Measurements from ENCODE around the gene INF2.

DNA sequence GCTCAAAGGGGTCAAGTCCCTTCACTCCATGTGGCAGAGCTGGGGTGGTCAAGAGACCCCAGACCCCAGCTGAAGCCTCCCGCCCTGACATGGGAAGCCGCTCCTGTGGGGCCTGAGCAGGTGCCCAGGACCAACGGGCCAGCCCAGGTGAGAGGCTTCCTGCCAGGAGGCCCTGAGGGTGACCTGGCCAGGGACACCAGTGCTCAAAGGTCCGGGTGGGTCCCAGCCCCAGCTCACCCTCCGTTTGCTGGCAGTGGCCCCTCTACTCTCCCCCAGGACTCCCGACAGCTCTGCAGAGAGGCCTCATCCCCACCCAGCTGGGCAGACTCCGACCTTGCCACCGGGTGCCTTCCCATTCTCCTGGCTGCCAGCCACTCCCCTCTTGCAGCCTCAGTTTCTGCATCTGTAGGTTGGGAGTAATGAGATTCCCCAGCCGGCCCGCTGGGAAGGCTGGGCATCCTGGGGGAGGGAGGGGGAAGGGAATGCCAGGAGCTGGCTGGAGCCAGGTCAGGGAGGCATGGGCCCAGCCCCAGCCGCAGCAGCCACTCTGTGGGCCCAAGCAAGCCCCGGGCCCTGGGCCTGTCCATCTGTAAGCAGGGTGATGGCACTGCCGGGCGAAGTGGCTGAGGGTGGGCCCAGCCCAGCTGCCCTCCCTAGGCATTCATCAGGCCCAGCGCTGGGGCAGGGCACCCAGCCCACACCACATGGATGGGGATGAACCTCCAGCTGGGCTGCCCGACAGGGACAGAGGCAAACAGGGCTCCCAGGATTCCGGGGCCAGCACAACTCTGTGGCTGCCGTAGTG is 10.3 kb upstream of the INF2 start:
- TF ChIP-seq, protein P1, sequence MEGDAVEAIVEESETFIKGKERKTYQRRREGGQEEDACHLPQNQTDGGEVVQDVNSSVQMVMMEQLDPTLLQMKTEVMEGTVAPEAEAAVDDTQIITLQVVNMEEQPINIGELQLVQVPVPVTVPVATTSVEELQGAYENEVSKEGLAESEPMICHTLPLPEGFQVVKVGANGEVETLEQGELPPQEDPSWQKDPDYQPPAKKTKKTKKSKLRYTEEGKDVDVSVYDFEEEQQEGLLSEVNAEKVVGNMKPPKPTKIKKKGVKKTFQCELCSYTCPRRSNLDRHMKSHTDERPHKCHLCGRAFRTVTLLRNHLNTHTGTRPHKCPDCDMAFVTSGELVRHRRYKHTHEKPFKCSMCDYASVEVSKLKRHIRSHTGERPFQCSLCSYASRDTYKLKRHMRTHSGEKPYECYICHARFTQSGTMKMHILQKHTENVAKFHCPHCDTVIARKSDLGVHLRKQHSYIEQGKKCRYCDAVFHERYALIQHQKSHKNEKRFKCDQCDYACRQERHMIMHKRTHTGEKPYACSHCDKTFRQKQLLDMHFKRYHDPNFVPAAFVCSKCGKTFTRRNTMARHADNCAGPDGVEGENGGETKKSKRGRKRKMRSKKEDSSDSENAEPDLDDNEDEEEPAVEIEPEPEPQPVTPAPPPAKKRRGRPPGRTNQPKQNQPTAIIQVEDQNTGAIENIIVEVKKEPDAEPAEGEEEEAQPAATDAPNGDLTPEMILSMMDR (IDR thresholded peaks at IDR 0.05; ENCODE audit: low read length): no peak
- TF ChIP-seq EZH2 (IDR thresholded peaks at IDR 0.05; ENCODE audit: borderline replicate concordance, low read length): no peak
